ENCODE measurements around the gene NPR2. TPM values are rescaled to one million over a fixed set of nuclear protein-coding genes. Genes with fewer than 3 reads are reported as not detected.

The NPR2 gene
- polyA plus RNA-seq, 1 donor (not counting 4 experiments of a cell fraction or from before 2014, with no cell fraction given), result 5.0 TPM

- FAIRE-seq, result peak; percentile 20
- Histone ChIP-seq H3K27ac (ENCODE audit: control insufficient read depth, insufficient read depth, low read length) (no peak overlapping the region), H2AFZ (ENCODE audit: control insufficient read depth, low read length) (no peak overlapping the region), H3K4me3 (ENCODE audit: control insufficient read depth in 2 of 3, extremely low read depth in 1 of 3, insufficient read depth in 2 of 3, low read depth in 1 of 3, low read length in 3 of 3) (no peak overlapping the region), H3K9ac (ENCODE audit: control insufficient read depth, extremely low read depth, insufficient read depth, low read length) (no peak overlapping the region), H3K9me3 (ENCODE audit: control insufficient read depth, low read depth, low read length) (no peaks in the 10 kb centered on the region), H3K27me3 (ENCODE audit: control insufficient read depth, extremely low read depth, insufficient read depth, low read length) (no peaks in the 10 kb centered on the region), H3K4me2 (ENCODE audit: control insufficient read depth, extremely low read depth, insufficient read depth, low read depth, low read length) (peak overlapping the region; percentile 85), H3K4me1 (ENCODE audit: control insufficient read depth, extremely low read depth, insufficient read depth, low read length) (peaks cover 18% of the 10 kb centered on the region), H3K36me3 (ENCODE audit: control insufficient read depth in 2 of 2, extremely low read depth in 1 of 2, insufficient read depth in 2 of 2, low read length in 2 of 2) (no peaks in the 10 kb centered on the region), H3K9me1 (ENCODE audit: control insufficient read depth, extremely low read depth, insufficient read depth, low read length) (no peaks in the 10 kb centered on the region), H4K20me1 (ENCODE audit: control insufficient read depth, extremely low read depth, insufficient read depth, low read length) (no peaks in the 10 kb centered on the region), H3K79me2 (ENCODE audit: control insufficient read depth, insufficient read depth, low read length) (no peaks in the 10 kb centered on the region)
- DNase-seq (ENCODE audit: low read depth, low spot score), result no peak
- TF ChIP-seq, protein P1, sequence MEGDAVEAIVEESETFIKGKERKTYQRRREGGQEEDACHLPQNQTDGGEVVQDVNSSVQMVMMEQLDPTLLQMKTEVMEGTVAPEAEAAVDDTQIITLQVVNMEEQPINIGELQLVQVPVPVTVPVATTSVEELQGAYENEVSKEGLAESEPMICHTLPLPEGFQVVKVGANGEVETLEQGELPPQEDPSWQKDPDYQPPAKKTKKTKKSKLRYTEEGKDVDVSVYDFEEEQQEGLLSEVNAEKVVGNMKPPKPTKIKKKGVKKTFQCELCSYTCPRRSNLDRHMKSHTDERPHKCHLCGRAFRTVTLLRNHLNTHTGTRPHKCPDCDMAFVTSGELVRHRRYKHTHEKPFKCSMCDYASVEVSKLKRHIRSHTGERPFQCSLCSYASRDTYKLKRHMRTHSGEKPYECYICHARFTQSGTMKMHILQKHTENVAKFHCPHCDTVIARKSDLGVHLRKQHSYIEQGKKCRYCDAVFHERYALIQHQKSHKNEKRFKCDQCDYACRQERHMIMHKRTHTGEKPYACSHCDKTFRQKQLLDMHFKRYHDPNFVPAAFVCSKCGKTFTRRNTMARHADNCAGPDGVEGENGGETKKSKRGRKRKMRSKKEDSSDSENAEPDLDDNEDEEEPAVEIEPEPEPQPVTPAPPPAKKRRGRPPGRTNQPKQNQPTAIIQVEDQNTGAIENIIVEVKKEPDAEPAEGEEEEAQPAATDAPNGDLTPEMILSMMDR (optimal IDR thresholded peaks at IDR 0.05 in 1 of 3, IDR thresholded peaks at IDR 0.05 in 1 of 3, conservative IDR thresholded peaks at IDR 0.05 in 1 of 3; ENCODE audit: extremely low read depth in 1 of 3, insufficient read depth in 2 of 3, low read length in 3 of 3), result peak; percentile 50 to 63 (median 58)
- TF ChIP-seq EZH2 (IDR thresholded peaks at IDR 0.05; ENCODE audit: low read length), result no peak
- dilution Hi-C loops (cut with MboI; ENCODE audit: extremely low pct_ligation_motif_present, low sequenced_read_pairs), result no loop called here
These were observed 22.2 kb downstream of the NPR2 start for GRCh38 chr9:35813434-35814105.

GRCh38 chr9:35814106-35814840 is 22.9 kb downstream of the NPR2 start:
- Histone ChIP-seq H3K9me3 (ENCODE audit: control insufficient read depth, low read depth, low read length) (no peaks in the 10 kb centered on the region), H3K4me3 (ENCODE audit: control insufficient read depth in 2 of 3, extremely low read depth in 1 of 3, insufficient read depth in 2 of 3, low read depth in 1 of 3, low read length in 3 of 3) (peak overlapping the region; percentile 73 to 76 (median 76)), H3K27me3 (ENCODE audit: control insufficient read depth, extremely low read depth, insufficient read depth, low read length) (no peaks in the 10 kb centered on the region), H3K4me2 (ENCODE audit: control insufficient read depth, extremely low read depth, insufficient read depth, low read depth, low read length) (peak overlapping the region; percentile 85), H3K9ac (ENCODE audit: control insufficient read depth, extremely low read depth, insufficient read depth, low read length) (peak overlapping the region; percentile 82), H3K9me1 (ENCODE audit: control insufficient read depth, extremely low read depth, insufficient read depth, low read length) (no peaks in the 10 kb centered on the region), H3K79me2 (ENCODE audit: control insufficient read depth, insufficient read depth, low read length) (no peaks in the 10 kb centered on the region), H3K36me3 (ENCODE audit: control insufficient read depth in 2 of 2, extremely low read depth in 1 of 2, insufficient read depth in 2 of 2, low read length in 2 of 2) (no peaks in the 10 kb centered on the region), H3K4me1 (ENCODE audit: control insufficient read depth, extremely low read depth, insufficient read depth, low read length) (peaks cover 18% of the 10 kb centered on the region), H2AFZ (ENCODE audit: control insufficient read depth, low read length) (peak overlapping the region; percentile 75), H4K20me1 (ENCODE audit: control insufficient read depth, extremely low read depth, insufficient read depth, low read length) (no peaks in the 10 kb centered on the region), H3K27ac (ENCODE audit: control insufficient read depth, insufficient read depth, low read length) (peak overlapping the region; percentile 75)
- FAIRE-seq, result no peak
- TF ChIP-seq, protein P1 (optimal IDR thresholded peaks at IDR 0.05 in 1 of 3, IDR thresholded peaks at IDR 0.05 in 1 of 3, conservative IDR thresholded peaks at IDR 0.05 in 1 of 3; ENCODE audit: extremely low read depth in 1 of 3, insufficient read depth in 2 of 3, low read length in 3 of 3), result peak; percentile 27 to 48 (median 35)
- no peak for TF ChIP-seq EZH2 (IDR thresholded peaks at IDR 0.05; ENCODE audit: low read length)
- dilution Hi-C loops (cut with MboI; ENCODE audit: extremely low pct_ligation_motif_present, low sequenced_read_pairs), result no loop called here
- no peak for DNase-seq (ENCODE audit: low read depth, low spot score)

Measured in keratinocyte (primary cell).